GM10266 (cell line): Measurements from ENCODE around the gene MUSTN1.

Experiments
- DNase-seq: peaks from one replicate; pipeline ENCODE4 v3.0.0; 2012; ENCODE audit errors: extremely low spot score
- CTCF ChIP-seq: IDR thresholded peaks from 2 replicates; pipeline ENCODE4 v1.5.1; 2012; ENCODE audit warnings: mild to moderate bottlenecking, low read depth; ENCODE audit not compliant: control insufficient read depth, insufficient read depth; ENCODE audit errors: missing control alignments

Gene MUSTN1

GRCh38 chr3:52798376-52798977 is 36.3 kb downstream of the MUSTN1 start:
- TF ChIP-seq CTCF, result no peak
- DNase-seq, result no peak

- no peak for DNase-seq
- TF ChIP-seq CTCF, result no peak
Measured at GRCh38 chr3:52796411-52796810, 38.4 kb downstream of the MUSTN1 start.

- no peak for TF ChIP-seq CTCF
- DNase-seq, result no peak
Measured at GRCh38 chr3:52795298-52795900, 39.4 kb downstream of the MUSTN1 start.

GRCh38 chr3:52794612-52795099 is 40.2 kb downstream of the MUSTN1 start, which contains the start of gene ITIH3:
ITIH3 (plus strand) TSS chr3:52794796; CDS start chr3:52794804, 8 bp downstream.
- no peak for TF ChIP-seq CTCF
- no peak for DNase-seq

- no peak for DNase-seq
- TF ChIP-seq CTCF, result no peak
Measured at GRCh38 chr3:52793702-52794611, 40.9 kb downstream of the MUSTN1 start.

GRCh38 chr3:52792961-52793695 is 41.7 kb downstream of the MUSTN1 start:
- no peak for DNase-seq

More at GRCh38 chr3:52792961-52793695, 41.7 kb downstream of the MUSTN1 start:
- no peak for TF ChIP-seq CTCF
